ENCODE data around the gene PHF21B. TPM values are rescaled to one million over a fixed set of nuclear protein-coding genes. Genes with fewer than 3 reads are reported as not detected.

The PHF21B gene
- total and polyA plus RNA-seq, 12 donors = 0.30 to 4.4 (median 1.8) TPM

GRCh38 chr22:44913198-44913983 lies 96.4 kb downstream of the PHF21B start:
- no peak overlapping the region for H3K4me3 ChIP-seq
- intact Hi-C loops (cut with DNase I) = no loop called here
- no peaks in the 10 kb centered on the region for H3K27me3 ChIP-seq
- WGBS, 4 donors = 90 to 96% (median 92%) methylated on average over 8 to 24 of the region's 24 CpGs
- no peak overlapping the region for H3K27ac ChIP-seq
- TF ChIP-seq POLR2A (IDR thresholded peaks at IDR 0.05) (no peak), CTCF (IDR thresholded peaks at IDR 0.05) (no peak)
- no peaks in the 10 kb centered on the region for H3K36me3 ChIP-seq (replicated peaks in 1 of 2)
- no peaks in the 10 kb centered on the region for H3K4me1 ChIP-seq (replicated peaks in 1 of 2)
- DNase-seq = peak in 1 of 7 donors; percentile 5
- no peaks in the 10 kb centered on the region for H3K9me3 ChIP-seq (replicated peaks in 1 of 3)

GRCh38 chr22:44909241-44909640 lies 100.6 kb downstream of the PHF21B start:
- TF ChIP-seq CTCF (IDR thresholded peaks at IDR 0.05) (no peak), POLR2A (IDR thresholded peaks at IDR 0.05) (no peak)
- Histone ChIP-seq H3K4me3 (no peak overlapping the region), H3K36me3 (replicated peaks in 1 of 2) (no peaks in the 10 kb centered on the region), H3K27ac (no peak overlapping the region), H3K9me3 (replicated peaks in 1 of 3) (no peaks in the 10 kb centered on the region), H3K4me1 (replicated peaks in 1 of 2) (no peaks in the 10 kb centered on the region), H3K27me3 (no peaks in the 10 kb centered on the region)
- no peak for DNase-seq
- intact Hi-C loops (cut with DNase I) = no loop called here
- 91 to 95% (median 93%) methylated on average over 6 of the region's 6 CpGs for WGBS, 4 donors

- Histone ChIP-seq H3K27ac (no peak overlapping the region), H3K4me3 (no peak overlapping the region), H3K9me3 (replicated peaks in 1 of 3) (no peaks in the 10 kb centered on the region), H3K36me3 (replicated peaks in 1 of 2) (no peaks in the 10 kb centered on the region), H3K4me1 (replicated peaks in 1 of 2) (no peaks in the 10 kb centered on the region), H3K27me3 (no peaks in the 10 kb centered on the region)
- DNase-seq = peak in 1 of 7 donors; percentile 2
- WGBS, 4 donors = 77 to 90% (median 90%) methylated on average over 16 to 21 of the region's 21 CpGs
- TF ChIP-seq POLR2A (IDR thresholded peaks at IDR 0.05) (no peak), CTCF (IDR thresholded peaks at IDR 0.05) (no peak)
- intact Hi-C loops (cut with DNase I) = no loop called here
Measured at GRCh38 chr22:44907765-44908737, 101.8 kb downstream of the PHF21B start.

- Histone ChIP-seq H3K4me3 (no peak overlapping the region), H3K27ac (no peak overlapping the region), H3K9me3 (replicated peaks in 1 of 3) (no peaks in the 10 kb centered on the region), H3K27me3 (no peaks in the 10 kb centered on the region), H3K4me1 (replicated peaks in 1 of 2) (no peaks in the 10 kb centered on the region), H3K36me3 (replicated peaks in 1 of 2) (no peaks in the 10 kb centered on the region)
- TF ChIP-seq CTCF (IDR thresholded peaks at IDR 0.05) = no peak
- no peak for TF ChIP-seq POLR2A (IDR thresholded peaks at IDR 0.05)
- intact Hi-C loops (cut with DNase I) = no loop called here
- WGBS, 4 donors = 92 to 95% (median 94%) methylated on average over 12 to 18 of the region's 18 CpGs
- peak in 1 of 7 donors; percentile 9 for DNase-seq
Measured at GRCh38 chr22:44906999-44907644, 102.7 kb downstream of the PHF21B start.
